Endothelial cell of umbilical vein (primary cell): Measurements from ENCODE around the gene SLC22A23. TPM values are rescaled to one million over a fixed set of nuclear protein-coding genes. Genes with fewer than 3 reads are reported as not detected.

ENCODE experiments used
- BruUV-seq: library from RNA; stranded (reverse); fragments of 400-500 nt; replicated peaks from 2 replicates; lab custom pipeline; 2021; lab: Mats Ljungman, UMichigan
- CTCF ChIA-PET: fragments of 300-600, 350-600 bp; sonication (Branson Sonifier 250); formaldehyde crosslinking; loops from one replicate; lab custom pipeline; 2021; ENCODE audit warnings: antibody characterized with exemption, inconsistent platforms; lab: Charles Lee
- POLR2A ChIA-PET: fragments of 300-600, 350-600 bp; sonication (Branson Sonifier 250); formaldehyde crosslinking; loops from one replicate; lab custom pipeline; 2021; ENCODE audit warnings: antibody characterized with exemption, inconsistent platforms; lab: Charles Lee
- DNase-seq: peaks from one replicate; pipeline ENCODE4 v3.0.0-alpha.2; 2011; ENCODE audit warnings: low read depth, low spot score
- FAIRE-seq: peaks from 2 replicates; lab custom pipeline; 2011; peaks lifted over from hg19 to GRCh38; lab: Jason Lieb, UNC
- H2AFZ ChIP-seq: 2 replicates; pipeline ENCODE4 v1.6.0; 2012; ENCODE audit warnings: low read depth, low read length, control low read depth, inconsistent platforms
- H3K27ac ChIP-seq: 2 replicates; pipeline ENCODE4 v1.5.1; 2011; ENCODE audit warnings: low read depth, mild to moderate bottlenecking, control low read depth, low read length, moderate library complexity; ENCODE audit not compliant: insufficient read depth
- H3K27me3 ChIP-seq, 2 experiments: 2 replicates each; pipeline versions ENCODE4 v1.6.0 to v1.6.1; 2011; ENCODE audit warnings: low read length in 2 of 2, mixed read lengths in 1 of 2; ENCODE audit not compliant: control insufficient read depth in 2 of 2, insufficient read depth in 2 of 2
- H3K36me3 ChIP-seq, 2 experiments: 2 replicates in 1 of 2; 3 replicates in 1 of 2; pipeline ENCODE4 v1.5.1; 2011; ENCODE audit warnings: low read length in 2 of 2, mild to moderate bottlenecking in 1 of 2, moderate library complexity in 1 of 2; ENCODE audit not compliant: control insufficient read depth in 2 of 2, insufficient read depth in 2 of 2; ENCODE audit errors: extremely low read depth in 1 of 2
- H3K4me1 ChIP-seq: 3 replicates; pipeline ENCODE4 v1.5.1; 2011; ENCODE audit warnings: mild to moderate bottlenecking, low read length; ENCODE audit not compliant: control insufficient read depth, insufficient read depth; ENCODE audit errors: extremely low read depth
- H3K4me2 ChIP-seq: 2 replicates; pipeline ENCODE4 v1.6.1; 2011; ENCODE audit warnings: low read length, control low read depth, mixed read lengths; ENCODE audit not compliant: insufficient read depth
- H3K4me3 ChIP-seq, 3 experiments: fragments of 200-600 bp in 1 of 3; sonication (generic), shearing (Covaris generic) in 1 of 3; replicated peaks in 1 of 3; 2 replicates each; pipeline ENCODE4 v1.5.1; 2011 to 2016; ENCODE audit warnings: control low read depth in 3 of 3, low read length in 3 of 3, mild to moderate bottlenecking in 2 of 3, inconsistent platforms in 1 of 3, low read depth in 1 of 3, moderate library complexity in 1 of 3; ENCODE audit not compliant: insufficient read depth in 1 of 3
- H3K79me2 ChIP-seq: 2 replicates; pipeline ENCODE4 v1.6.0; 2012; ENCODE audit warnings: low read length, inconsistent platforms; ENCODE audit not compliant: control insufficient read depth, insufficient read depth
- H3K9ac ChIP-seq: replicated peaks from 2 replicates; pipeline ENCODE3; 2011; ENCODE audit warnings: low read length, control low read depth; ENCODE audit not compliant: insufficient read depth; ENCODE audit errors: extremely low read depth
- H3K9me1 ChIP-seq: replicated peaks from 3 replicates; pipeline ENCODE4 v1.6.0; 2011; ENCODE audit warnings: mild to moderate bottlenecking, low read length; ENCODE audit not compliant: control insufficient read depth, insufficient read depth; ENCODE audit errors: extremely low read depth
- H3K9me3 ChIP-seq: replicated peaks from 2 replicates; pipeline ENCODE4 v1.5.1; 2012; ENCODE audit warnings: low read length, inconsistent platforms; ENCODE audit not compliant: control insufficient read depth, insufficient read depth
- H4K20me1 ChIP-seq: replicated peaks from 2 replicates; pipeline ENCODE3; 2011; ENCODE audit warnings: mild to moderate bottlenecking, low read length; ENCODE audit not compliant: control insufficient read depth, insufficient read depth; ENCODE audit errors: extremely low read depth
- CTCF ChIP-seq, 2 donors: IDR thresholded peaks; 1 replicate in 1 of 2; 2 replicates in 1 of 2; pipeline ENCODE4 v1.5.1; 2011; ENCODE audit warnings: low read length in 2 of 2, mild to moderate bottlenecking in 2 of 2, moderate library complexity in 2 of 2, control low read depth in 1 of 2, inconsistent platforms in 1 of 2, low read depth in 1 of 2; ENCODE audit not compliant: insufficient read depth in 1 of 2; ENCODE audit errors: extremely low read depth in 1 of 2
- EZH2 ChIP-seq: IDR thresholded peaks from 2 replicates; pipeline ENCODE4 v1.6.1; 2012; ENCODE audit warnings: borderline replicate concordance, low read depth, mild to moderate bottlenecking, moderate library complexity, low read length, inconsistent platforms; ENCODE audit not compliant: severe bottlenecking
- FOS ChIP-seq: IDR thresholded peaks from 2 replicates; pipeline ENCODE4 v1.6.1; 2011; ENCODE audit warnings: mild to moderate bottlenecking, low read length, moderate library complexity, borderline replicate concordance; ENCODE audit not compliant: insufficient read depth
- GATA2 ChIP-seq: IDR thresholded peaks from 2 replicates; pipeline ENCODE4 v1.7.0; 2011; ENCODE audit warnings: low read depth, mild to moderate bottlenecking, moderate library complexity, mixed read lengths, low read length; ENCODE audit not compliant: insufficient read length, insufficient read depth
- JUN ChIP-seq: IDR thresholded peaks from 2 replicates; pipeline ENCODE4 v1.6.1; 2011; ENCODE audit warnings: borderline replicate concordance, low read depth; ENCODE audit not compliant: insufficient read length, insufficient read depth
- MAX ChIP-seq: IDR thresholded peaks from 2 replicates; pipeline ENCODE4 v1.6.1; 2011; ENCODE audit not compliant: insufficient read depth, insufficient read length
- MYC ChIP-seq: IDR thresholded peaks from one replicate; pipeline ENCODE4 v1.6.1; 2011; ENCODE audit warnings: mild to moderate bottlenecking, low read depth, low read length
- POLR2A ChIP-seq: IDR thresholded peaks from 2 replicates; pipeline ENCODE4 v1.6.1; 2012; ENCODE audit warnings: low read depth, mild to moderate bottlenecking, control low read depth, low read length
- POLR2AphosphoS5 ChIP-seq: IDR thresholded peaks from 2 replicates; pipeline ENCODE4 v1.6.1; 2012; ENCODE audit warnings: low read depth, mild to moderate bottlenecking, control low read depth, low read length, moderate library complexity; ENCODE audit not compliant: insufficient read depth
- dilution Hi-C: fragments of 300-500 bp; cut with MboI; formaldehyde crosslinking; loops from one replicate; pipeline ENCODE4 v1.15.0; 2019; ENCODE audit warnings: low sequenced_read_pairs; ENCODE audit not compliant: extremely low pct_ligation_motif_present
- intact Hi-C: fragments of 100-400 bp; cut with micrococcal nuclease; formaldehyde crosslinking; loops from one replicate; pipeline ENCODE4 v1.10.0; 2022
- polyA plus RNA-seq, 4 experiments: library from polyadenylated mRNA; depleted of rRNA in 3 of 4; stranded (reverse) in 3 of 4; unstranded in 1 of 4; fragments of >200 nt; gene quantifications; 2 replicates each; pipeline versions ENCODE4 v1.2.1 to v1.2.3, GENCODE V29; 2011 to 2012; ENCODE audit warnings: missing spikeins in 1 of 4
- total RNA-seq: library from RNA; stranded (reverse); gene quantifications from 2 replicates; pipeline ENCODE4 v1.2.3, GENCODE V29; 2021

Gene SLC22A23
- total and polyA plus RNA-seq, 2 donors (not counting 3 experiments of a cell fraction or from before 2014, with no cell fraction given) = 4.2 to 14.3 TPM

DNA sequence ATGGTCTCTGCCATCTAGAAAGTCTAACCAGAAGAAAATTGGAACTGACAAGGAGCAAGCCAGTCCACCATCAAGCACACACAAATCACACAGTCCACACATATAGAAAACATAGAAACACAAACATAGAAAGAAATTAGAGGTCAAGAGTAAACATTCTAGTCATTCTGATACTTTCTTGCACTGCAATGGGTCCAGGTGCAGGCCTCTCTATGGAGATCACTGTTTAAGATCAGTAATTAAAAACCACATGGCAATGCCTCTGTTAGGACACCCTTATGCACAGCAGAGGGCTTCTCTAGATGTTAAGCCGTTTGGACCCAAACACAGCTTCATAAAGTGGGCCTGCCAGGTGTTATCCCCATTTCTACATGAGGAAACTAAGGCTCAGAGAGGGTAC lies 42.8 kb upstream of the SLC22A23 start:
- CTCF ChIA-PET = no interaction called here
- no TSS peak for BruUV-seq
- H3K27me3 ChIP-seq = peaks cover 6 to 12% of the 10 kb centered on the region in 2 experiments

GRCh38 chr6:3496395-3496794 lies 39.5 kb upstream of the SLC22A23 start:
- no TSS peak for BruUV-seq
- no peak overlapping the region for H3K4me2 ChIP-seq
- no peaks in the 10 kb centered on the region for H3K9me1 ChIP-seq
- H3K4me3 ChIP-seq = no peak overlapping the region
- H3K9ac ChIP-seq = no peak overlapping the region
- CTCF ChIA-PET = interaction anchor here (1.3 kb wide), 1 partner anchor 9 kb away, joined by 3 read pairs; no protein-coding TSS in a partner anchor
- no peaks in the 10 kb centered on the region for H3K4me1 ChIP-seq
- no peaks in the 10 kb centered on the region for H4K20me1 ChIP-seq
- intact Hi-C loops = no loop called here
- no peak for DNase-seq
- H3K79me2 ChIP-seq = no peaks in the 10 kb centered on the region
- TF ChIP-seq CTCF (IDR thresholded peaks at IDR 0.05; ENCODE audit: extremely low read depth in 1 of 2, insufficient read depth in 1 of 2, low read depth in 1 of 2, low read length in 2 of 2) (no peak), MAX (no peak), POLR2AphosphoS5 (no peak), EZH2 (no peak), POLR2A (no peak), MYC (no peak), FOS (no peak), JUN (no peak), GATA2 (no peak)
- H3K9me3 ChIP-seq = no peaks in the 10 kb centered on the region
- dilution Hi-C loops = no loop called here
- H3K27me3 ChIP-seq = peaks cover 4 to 9% of the 10 kb centered on the region in 2 experiments
- H2AFZ ChIP-seq = no peak overlapping the region
- FAIRE-seq = no peak
- POLR2A ChIA-PET = no interaction called here
- H3K27ac ChIP-seq = no peak overlapping the region
- H3K36me3 ChIP-seq = no peaks in the 10 kb centered on the region

More for the DNA sequence above, 42.8 kb upstream of the SLC22A23 start:
- POLR2A ChIA-PET = no interaction called here
- TF ChIP-seq GATA2 (no peak), POLR2AphosphoS5 (no peak)
- intact Hi-C loops (no loop called here), dilution Hi-C loops (no loop called here)
- H3K4me2 ChIP-seq = no peak overlapping the region
- no peaks in the 10 kb centered on the region for H3K4me1 ChIP-seq
- no peaks in the 10 kb centered on the region for H3K9me3 ChIP-seq
- no peak overlapping the region for H3K4me3 ChIP-seq
- H3K79me2 ChIP-seq = no peaks in the 10 kb centered on the region
- no peaks in the 10 kb centered on the region for H3K36me3 ChIP-seq
- H4K20me1 ChIP-seq = no peaks in the 10 kb centered on the region
- H3K27ac ChIP-seq = no peak overlapping the region
- H2AFZ ChIP-seq = no peak overlapping the region
- H3K9ac ChIP-seq = no peak overlapping the region
- no peak for FAIRE-seq
- no peaks in the 10 kb centered on the region for H3K9me1 ChIP-seq
- DNase-seq = no peak
